Measurements from ENCODE around the gene USP17L29.
"Not testable (repeated sequence)": the region's sequence is repeated elsewhere in the genome, so short reads cannot be mapped to it uniquely, and the experiment has no call there.

Gene USP17L29

GRCh38 chr4:9353338-9353737 is at the start of gene USP17L29:
Gene USP17L29, plus strand, starts transcription at chr4:9353638. Its CDS starts 0 bp downstream, at chr4:9353638.
- DNase-seq (ENCODE audit: low read depth), result not testable (repeated sequence)

DNA sequence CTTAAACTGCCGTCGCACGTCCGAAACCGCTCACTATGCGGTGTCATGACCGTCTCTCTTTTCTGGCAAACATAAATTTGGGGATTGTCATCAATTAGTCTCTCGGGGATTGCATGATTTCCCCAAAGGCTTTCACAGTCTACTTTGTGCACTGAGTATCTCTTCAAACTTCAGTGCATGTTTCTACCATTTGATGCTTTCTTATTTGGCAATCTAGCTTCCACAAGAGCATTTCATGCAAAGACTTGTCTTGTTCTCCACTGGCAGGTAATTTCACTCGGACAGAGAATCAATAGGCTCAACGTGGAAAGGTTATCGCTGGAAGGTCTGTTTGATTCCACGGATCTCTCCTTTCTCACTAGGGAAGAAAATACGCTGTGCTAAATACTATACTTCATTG is 29.2 kb upstream of the USP17L29 start:
- not testable (repeated sequence) for DNase-seq (ENCODE audit: low read depth)

DNA sequence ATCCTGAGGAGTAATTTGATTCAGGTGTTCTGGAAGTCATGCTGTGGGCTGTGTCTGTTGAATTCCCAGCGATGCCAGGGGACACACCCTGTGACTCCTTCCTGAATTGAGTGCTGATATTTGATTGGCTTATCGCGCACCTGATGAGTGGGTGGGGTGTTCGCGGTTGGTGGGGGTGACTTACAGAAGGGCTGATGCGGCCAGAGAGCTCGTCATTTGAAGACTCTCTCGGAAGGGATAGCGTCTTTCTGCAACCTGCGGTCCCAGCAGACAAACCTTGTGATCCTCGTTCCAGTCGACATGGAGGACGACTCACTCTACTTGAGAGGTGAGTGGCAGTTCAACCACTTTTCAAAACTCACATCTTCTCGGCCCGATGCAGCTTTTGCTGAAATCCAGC is 28.6 kb upstream of the USP17L29 start, which contains the start of gene USP17L24:
TSS of gene USP17L24 (plus strand) at position 301 of the 400 bp plus-strand sequence. CDS start at position 301, 0 bp downstream.
- DNase-seq (ENCODE audit: low read depth), result not testable (repeated sequence)

DNA sequence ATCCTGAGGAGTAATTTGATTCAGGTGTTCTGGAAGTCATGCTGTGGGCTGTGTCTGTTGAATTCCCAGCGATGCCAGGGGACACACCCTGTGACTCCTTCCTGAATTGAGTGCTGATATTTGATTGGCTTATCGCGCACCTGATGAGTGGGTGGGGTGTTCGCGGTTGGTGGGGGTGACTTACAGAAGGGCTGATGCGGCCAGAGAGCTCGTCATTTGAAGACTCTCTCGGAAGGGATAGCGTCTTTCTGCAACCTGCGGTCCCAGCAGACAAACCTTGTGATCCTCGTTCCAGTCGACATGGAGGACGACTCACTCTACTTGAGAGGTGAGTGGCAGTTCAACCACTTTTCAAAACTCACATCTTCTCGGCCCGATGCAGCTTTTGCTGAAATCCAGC is 23.8 kb upstream of the USP17L29 start, which contains the start of gene USP17L25:
TSS of gene USP17L25 (plus strand) at position 301 of the 400 bp plus-strand sequence. CDS start at position 301, 0 bp downstream.
- DNase-seq (ENCODE audit: low read depth), result not testable (repeated sequence)

- not testable (repeated sequence) for DNase-seq (ENCODE audit: low read depth)
These were observed 19.1 kb upstream of the USP17L29 start, which contains the start of gene USP17L26 for GRCh38 chr4:9334358-9334757. Gene USP17L26, plus strand, starts transcription at chr4:9334658. Its CDS starts 0 bp downstream, at chr4:9334658.

DNA sequence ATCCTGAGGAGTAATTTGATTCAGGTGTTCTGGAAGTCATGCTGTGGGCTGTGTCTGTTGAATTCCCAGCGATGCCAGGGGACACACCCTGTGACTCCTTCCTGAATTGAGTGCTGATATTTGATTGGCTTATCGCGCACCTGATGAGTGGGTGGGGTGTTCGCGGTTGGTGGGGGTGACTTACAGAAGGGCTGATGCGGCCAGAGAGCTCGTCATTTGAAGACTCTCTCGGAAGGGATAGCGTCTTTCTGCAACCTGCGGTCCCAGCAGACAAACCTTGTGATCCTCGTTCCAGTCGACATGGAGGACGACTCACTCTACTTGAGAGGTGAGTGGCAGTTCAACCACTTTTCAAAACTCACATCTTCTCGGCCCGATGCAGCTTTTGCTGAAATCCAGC is 14.3 kb upstream of the USP17L29 start, which contains the start of gene USP17L5:
TSS of gene USP17L5 (plus strand) at position 301 of the 400 bp plus-strand sequence. CDS start at position 301, 0 bp downstream.
- DNase-seq (ENCODE audit: low read depth), result not testable (repeated sequence)

DNA sequence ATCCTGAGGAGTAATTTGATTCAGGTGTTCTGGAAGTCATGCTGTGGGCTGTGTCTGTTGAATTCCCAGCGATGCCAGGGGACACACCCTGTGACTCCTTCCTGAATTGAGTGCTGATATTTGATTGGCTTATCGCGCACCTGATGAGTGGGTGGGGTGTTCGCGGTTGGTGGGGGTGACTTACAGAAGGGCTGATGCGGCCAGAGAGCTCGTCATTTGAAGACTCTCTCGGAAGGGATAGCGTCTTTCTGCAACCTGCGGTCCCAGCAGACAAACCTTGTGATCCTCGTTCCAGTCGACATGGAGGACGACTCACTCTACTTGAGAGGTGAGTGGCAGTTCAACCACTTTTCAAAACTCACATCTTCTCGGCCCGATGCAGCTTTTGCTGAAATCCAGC is 9.6 kb upstream of the USP17L29 start, which contains the start of gene USP17L27:
TSS of gene USP17L27 (plus strand) at position 301 of the 400 bp plus-strand sequence. CDS start at position 301, 0 bp downstream.
- not testable (repeated sequence) for DNase-seq (ENCODE audit: low read depth)

DNA sequence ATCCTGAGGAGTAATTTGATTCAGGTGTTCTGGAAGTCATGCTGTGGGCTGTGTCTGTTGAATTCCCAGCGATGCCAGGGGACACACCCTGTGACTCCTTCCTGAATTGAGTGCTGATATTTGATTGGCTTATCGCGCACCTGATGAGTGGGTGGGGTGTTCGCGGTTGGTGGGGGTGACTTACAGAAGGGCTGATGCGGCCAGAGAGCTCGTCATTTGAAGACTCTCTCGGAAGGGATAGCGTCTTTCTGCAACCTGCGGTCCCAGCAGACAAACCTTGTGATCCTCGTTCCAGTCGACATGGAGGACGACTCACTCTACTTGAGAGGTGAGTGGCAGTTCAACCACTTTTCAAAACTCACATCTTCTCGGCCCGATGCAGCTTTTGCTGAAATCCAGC is 4.8 kb upstream of the USP17L29 start, which contains the start of gene USP17L28:
TSS of gene USP17L28 (plus strand) at position 301 of the 400 bp plus-strand sequence. CDS start at position 301, 0 bp downstream.
- DNase-seq (ENCODE audit: low read depth), result not testable (repeated sequence)

DNA sequence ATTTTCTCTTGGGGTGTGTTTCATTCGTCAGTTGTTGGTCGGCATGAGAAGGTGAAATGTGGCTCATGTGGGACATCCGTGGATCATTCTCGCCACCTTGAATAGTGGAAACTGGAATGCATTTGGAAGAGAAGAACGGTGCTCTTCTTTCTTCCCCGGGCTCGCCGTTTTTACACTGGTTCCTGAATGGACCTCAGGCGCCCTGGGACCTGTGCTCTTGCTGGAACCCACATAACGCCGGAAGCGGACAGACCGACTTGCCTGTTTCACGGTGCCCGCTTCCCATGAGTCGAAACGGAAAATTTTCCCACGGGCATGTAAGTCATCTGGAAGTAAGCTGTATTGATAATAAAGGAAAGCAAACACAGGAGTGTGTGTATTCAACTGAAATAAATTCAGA is 2.6 kb upstream of the USP17L29 start:
- DNase-seq (ENCODE audit: low read depth), result not testable (repeated sequence)

DNA sequence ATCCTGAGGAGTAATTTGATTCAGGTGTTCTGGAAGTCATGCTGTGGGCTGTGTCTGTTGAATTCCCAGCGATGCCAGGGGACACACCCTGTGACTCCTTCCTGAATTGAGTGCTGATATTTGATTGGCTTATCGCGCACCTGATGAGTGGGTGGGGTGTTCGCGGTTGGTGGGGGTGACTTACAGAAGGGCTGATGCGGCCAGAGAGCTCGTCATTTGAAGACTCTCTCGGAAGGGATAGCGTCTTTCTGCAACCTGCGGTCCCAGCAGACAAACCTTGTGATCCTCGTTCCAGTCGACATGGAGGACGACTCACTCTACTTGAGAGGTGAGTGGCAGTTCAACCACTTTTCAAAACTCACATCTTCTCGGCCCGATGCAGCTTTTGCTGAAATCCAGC is 9.4 kb downstream of the USP17L29 start, which contains the start of gene USP17L30:
TSS of gene USP17L30 (plus strand) at position 301 of the 400 bp plus-strand sequence. CDS start at position 301, 0 bp downstream.
- not testable (repeated sequence) for DNase-seq (ENCODE audit: low read depth)

DNA sequence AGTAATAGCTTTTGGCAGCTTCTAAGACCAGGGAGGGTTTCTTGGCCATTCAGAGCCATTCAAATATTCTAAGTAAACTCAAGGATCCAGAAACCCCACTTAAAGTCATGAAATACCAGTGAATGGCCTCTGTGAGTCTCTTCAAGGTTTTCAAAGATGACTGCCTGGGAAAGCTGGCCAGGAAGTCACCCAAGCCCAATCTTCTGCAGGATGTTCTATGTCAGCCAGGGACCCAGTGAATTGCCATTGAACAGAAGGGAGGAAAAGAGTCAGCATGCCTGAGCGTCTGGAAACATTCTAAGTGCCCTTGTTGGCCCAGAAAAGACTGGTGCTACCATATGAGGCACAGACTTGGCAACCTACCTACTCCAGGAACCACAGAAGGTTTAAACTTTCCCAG is 26.4 kb downstream of the USP17L29 start:
- DNase-seq (ENCODE audit: low read depth), result not testable (repeated sequence)

DNA sequence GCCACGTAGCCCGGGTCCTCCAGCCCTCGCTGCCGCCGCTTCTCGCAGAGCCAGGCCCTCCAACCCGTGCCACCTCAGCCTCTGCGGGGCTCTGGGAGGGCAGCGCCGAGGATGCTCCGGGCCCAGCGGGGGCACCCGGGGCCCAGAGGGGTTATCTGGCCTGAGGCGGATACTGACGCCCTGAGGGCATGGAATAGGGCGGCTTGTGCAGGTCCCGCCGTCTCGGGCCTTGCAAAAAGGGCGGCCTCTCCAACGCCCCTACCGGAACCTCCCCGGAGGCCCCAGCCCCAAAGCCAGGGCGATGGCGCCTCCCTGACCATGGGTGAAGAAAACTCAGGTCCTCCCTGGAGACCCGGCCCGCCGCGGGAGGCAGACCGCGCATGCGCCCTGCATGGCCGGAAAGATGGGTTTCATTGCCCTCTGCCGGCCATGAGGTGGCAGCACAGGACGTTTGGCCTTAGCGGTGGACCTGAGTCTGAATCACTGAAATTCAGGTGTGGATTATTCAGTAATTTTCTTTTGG is 27.6 kb downstream of the USP17L29 start:
- DNase-seq (ENCODE audit: low read depth), result not testable (repeated sequence)

- no peak for DNase-seq (ENCODE audit: low read depth)
These were observed 30.7 kb downstream of the USP17L29 start for GRCh38 chr4:9384126-9384525.

GRCh38 chr4:9389001-9389400 is 35.6 kb downstream of the USP17L29 start:
- not testable (repeated sequence) for DNase-seq (ENCODE audit: low read depth)
